ENCODE results near the gene IMP3. TPM values are rescaled to one million over a fixed set of nuclear protein-coding genes. Genes with fewer than 3 reads are reported as not detected.
A peak's percentile ranks its signal among the peaks of the same experiment; 100 is the strongest.

IMP3 gene
- total RNA-seq, 4 donors from 2014 or later = 129 to 173 (median 140) TPM

GRCh38 chr15:75661100-75661755, 21.2 kb upstream of the IMP3 start:
- intact Hi-C loops (cut with DNase I) = no loop called here
- no peaks in the 10 kb centered on the region for H3K27me3 ChIP-seq
- DNase-seq = peak; percentile 24
- peaks cover 26 to 99% (median 67%) of the 10 kb centered on the region in 3 donors for H3K4me1 ChIP-seq
- H3K9me3 ChIP-seq = no peaks in the 10 kb centered on the region
- TF ChIP-seq CTCF (IDR thresholded peaks at IDR 0.05) = no peak
- TF ChIP-seq POLR2A (IDR thresholded peaks at IDR 0.05) = peak in 2 of 4 donors; percentile 49 to 70
- peaks cover 3 to 47% (median 8%) of the 10 kb centered on the region in 3 donors for H3K36me3 ChIP-seq
- WGBS, 2 donors = 15 to 40% methylated on average over 4 to 5 of the region's 14 CpGs
- peak overlapping the region; percentile 89 to 97 (median 93) for H3K27ac ChIP-seq
- H3K4me3 ChIP-seq = peak overlapping the region in 3 of 4 donors; percentile 1 to 32 (median 11)

DNA sequence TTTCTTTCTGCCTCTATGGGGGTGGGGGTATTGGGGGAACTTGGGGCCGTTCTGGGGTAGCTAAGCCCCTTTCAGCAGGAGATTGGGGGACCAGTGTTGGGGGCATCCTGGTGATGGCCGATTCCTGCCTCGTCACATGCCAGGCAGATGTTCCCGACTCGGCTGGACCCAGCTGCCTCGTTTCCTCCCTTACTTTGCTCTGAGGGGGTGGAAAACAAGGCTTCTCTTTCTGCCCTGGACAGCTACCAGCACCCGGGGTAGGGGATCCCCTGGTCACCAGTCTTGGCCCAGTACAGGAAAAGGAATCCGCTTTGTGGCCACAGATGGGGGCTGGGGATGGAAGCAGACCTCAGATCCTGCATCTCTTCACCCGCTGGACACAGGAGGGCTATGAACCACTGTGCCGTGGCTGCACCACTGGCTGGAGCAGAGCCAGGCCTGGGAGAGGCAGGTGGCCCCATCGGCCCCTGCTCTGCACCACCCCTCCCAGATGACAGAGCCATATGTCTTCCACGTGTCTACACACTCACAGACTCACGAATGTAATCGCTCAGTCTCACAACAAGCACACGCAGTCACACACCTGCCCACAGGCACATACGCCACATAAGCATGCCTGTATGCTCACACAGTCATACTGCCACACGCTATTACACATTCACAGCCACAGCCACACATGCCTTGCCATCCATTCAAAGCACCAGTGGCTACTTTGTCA, 20.1 kb upstream of the IMP3 start:
- peaks cover 3 to 58% (median 8%) of the 10 kb centered on the region in 3 donors for H3K36me3 ChIP-seq
- WGBS, 2 donors = 53 to 80% methylated on average over 1 to 11 of the region's 17 CpGs
- peaks cover 31 to 99% (median 65%) of the 10 kb centered on the region in 3 donors for H3K4me1 ChIP-seq
- TF ChIP-seq CTCF (IDR thresholded peaks at IDR 0.05) = no peak
- TF ChIP-seq POLR2A (IDR thresholded peaks at IDR 0.05) = no peak
- H3K27me3 ChIP-seq = no peaks in the 10 kb centered on the region
- intact Hi-C loops (cut with DNase I) = no loop called here
- no peaks in the 10 kb centered on the region for H3K9me3 ChIP-seq
- H3K4me3 ChIP-seq = no peak overlapping the region
- H3K27ac ChIP-seq = peak overlapping the region; percentile 89 to 97 (median 93)
- DNase-seq = no peak

DNA sequence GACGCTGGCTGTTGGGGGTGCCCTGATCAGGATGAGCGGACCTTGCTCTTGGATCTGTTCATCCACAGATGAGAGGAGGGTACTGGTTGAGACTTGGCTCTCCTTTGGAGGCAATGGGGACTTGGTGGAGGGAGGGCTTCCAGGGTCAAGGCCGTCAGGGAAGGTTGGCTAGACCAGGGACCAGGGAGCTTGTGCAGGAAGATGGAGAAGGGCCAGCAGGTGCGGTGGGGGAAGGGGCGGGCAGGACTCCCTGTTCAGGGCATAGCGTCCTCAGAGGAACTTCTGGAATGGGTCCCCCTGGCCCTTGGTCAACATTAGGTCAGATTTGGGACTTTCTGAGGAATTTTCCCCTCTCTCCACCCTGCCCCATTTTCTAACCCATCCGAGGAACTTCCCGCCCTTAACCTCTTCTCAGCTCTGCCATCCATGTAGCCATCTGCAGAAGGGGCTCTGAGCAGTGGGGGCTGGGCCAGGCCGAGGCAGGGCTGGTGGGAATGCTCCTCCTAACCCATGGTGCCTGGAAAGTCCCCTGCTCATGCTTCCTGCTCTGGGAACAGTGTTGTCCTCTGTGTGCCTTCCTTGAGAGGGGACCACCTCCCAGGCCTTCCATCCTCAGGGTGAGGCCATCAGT, 19.2 kb upstream of the IMP3 start:
- peaks cover 3 to 61% (median 8%) of the 10 kb centered on the region in 3 donors for H3K36me3 ChIP-seq
- no peaks in the 10 kb centered on the region for H3K27me3 ChIP-seq
- H3K9me3 ChIP-seq = no peaks in the 10 kb centered on the region
- H3K4me3 ChIP-seq = no peak overlapping the region
- no peak for DNase-seq
- 61 to 77% methylated on average over 6 to 7 of the region's 9 CpGs for WGBS, 2 donors
- H3K4me1 ChIP-seq = peaks cover 39 to 99% (median 67%) of the 10 kb centered on the region in 3 donors
- H3K27ac ChIP-seq = peak overlapping the region; percentile 89 to 97 (median 93)
- intact Hi-C loops (cut with DNase I) = no loop called here
- TF ChIP-seq CTCF (IDR thresholded peaks at IDR 0.05) = no peak

GRCh38 chr15:75656813-75657212, 16.8 kb upstream of the IMP3 start:
- DNase-seq = no peak

More at GRCh38 chr15:75656813-75657212, 16.8 kb upstream of the IMP3 start:
- peaks cover 3 to 61% (median 8%) of the 10 kb centered on the region in 3 donors for H3K36me3 ChIP-seq
- peak overlapping the region in 2 of 4 donors; percentile 2 to 14 for H3K27ac ChIP-seq
- intact Hi-C loops (cut with DNase I) = no loop called here
- no peak overlapping the region for H3K4me3 ChIP-seq
- no peaks in the 10 kb centered on the region for H3K27me3 ChIP-seq
- TF ChIP-seq POLR2A (IDR thresholded peaks at IDR 0.05) (no peak), CTCF (IDR thresholded peaks at IDR 0.05) (no peak)
- H3K9me3 ChIP-seq = no peaks in the 10 kb centered on the region
- peaks cover 55 to 99% (median 68%) of the 10 kb centered on the region in 3 donors for H3K4me1 ChIP-seq
- WGBS, 2 donors = 85 to 90% methylated on average over 3 to 4 of the region's 22 CpGs

All from esophagus squamous epithelium (tissue), 5 donors.